ENCODE measurements around the gene EWSR1. TPM values are rescaled to one million over a fixed set of nuclear protein-coding genes. Genes with fewer than 3 reads are reported as not detected.

EWSR1 gene
- total RNA-seq, 1 experiment from 2014 or later: 462 TPM

- Histone ChIP-seq H3K79me2 (ENCODE audit: insufficient read depth, low read length) (no peaks in the 10 kb centered on the region), H2AFZ (ENCODE audit: low read length) (no peak overlapping the region), H3K4ac (ENCODE audit: low read depth, low read length) (no peak overlapping the region), H2BK15ac (ENCODE audit: low read depth, low read length) (no peak overlapping the region), H3K56ac (ENCODE audit: insufficient read length, low read depth, low read length) (no peak overlapping the region), H2BK5ac (ENCODE audit: insufficient read length, low read length) (no peak overlapping the region), H2BK12ac (ENCODE audit: insufficient read length, low read depth, low read length) (no peak overlapping the region), H2BK120ac (ENCODE audit: low read depth, low read length, poor library complexity, severe bottlenecking) (no peak overlapping the region), H3K14ac (ENCODE audit: insufficient read depth, low read length) (no peak overlapping the region), H3K9ac (ENCODE audit: extremely low read depth, insufficient read length, low read length) (no peak overlapping the region), H3T11ph (ENCODE audit: low read length) (no peak overlapping the region), H3K18ac (ENCODE audit: insufficient read length, low read depth, low read length) (no peak overlapping the region), H3K23ac (ENCODE audit: insufficient read length, low read depth, low read length) (no peak overlapping the region), H4K8ac (replicated peaks; ENCODE audit: insufficient read length, low read depth, low read length) (no peak overlapping the region), H3K23me2 (ENCODE audit: insufficient read length, low read depth, low read length, poor library complexity, severe bottlenecking) (no peaks in the 10 kb centered on the region), H4K91ac (ENCODE audit: insufficient read length, low read depth, low read length) (no peak overlapping the region), H3K27me3 (ENCODE audit: insufficient read depth, low read length) (no peaks in the 10 kb centered on the region), H3K27ac (ENCODE audit: insufficient read length, low read depth, low read length) (no peak overlapping the region), H4K5ac (ENCODE audit: insufficient read length, low read depth, low read length) (no peak overlapping the region), H3K79me1 (ENCODE audit: insufficient read depth, low read depth, low read length, poor library complexity, severe bottlenecking) (no peaks in the 10 kb centered on the region), H4K20me1 (ENCODE audit: control insufficient read depth, insufficient read depth, insufficient read length) (peaks cover 3% of the 10 kb centered on the region), H3K4me1 (ENCODE audit: insufficient read depth, low read length) (no peaks in the 10 kb centered on the region), H2BK20ac (ENCODE audit: low read depth, low read length, poor library complexity, severe bottlenecking) (no peak overlapping the region), H2AK5ac (ENCODE audit: insufficient read length, low read length) (no peak overlapping the region), H3K4me2 (ENCODE audit: insufficient read depth, insufficient read length, low read length) (no peak overlapping the region), H3K9me3 (ENCODE audit: control insufficient read depth, low read depth, low read length) (no peaks in the 10 kb centered on the region)
- H3K27ac Mint-ChIP-seq: no peak overlapping the region
- no peaks in the 10 kb centered on the region for H3K9me3 Mint-ChIP-seq
- H3K4me3 Mint-ChIP-seq: no peak overlapping the region
- peaks cover 2 to 3% of the 10 kb centered on the region in 2 experiments; a peak in 2 of 4 replicates for H3K4me1 Mint-ChIP-seq
- TF ChIP-seq CTCF (conservative IDR thresholded peaks at IDR 0.05): peak; percentile 32; the same call in 2 of the 3 replicates
- no CpG with 5 or more reads among the region's 5 CpGs for WGBS (ENCODE audit: extremely low coverage, insufficient read length, low lambda C conversion rate)
- peaks cover 3 to 20% (median 20%) of the 10 kb centered on the region in 3 experiments; a peak in 6 of 7 replicates for H3K36me3 Mint-ChIP-seq (ENCODE audit: insufficient read depth in 1 of 3, low read depth in 3 of 3)
- DNase-seq: no peak
- no peaks in the 10 kb centered on the region for H3K27me3 Mint-ChIP-seq (ENCODE audit: low read depth)
Measured at GRCh38 chr22:29328055-29328454, 60.0 kb downstream of the EWSR1 start.
